Measurements from ENCODE around the gene CZIB.

CZIB gene

DNA sequence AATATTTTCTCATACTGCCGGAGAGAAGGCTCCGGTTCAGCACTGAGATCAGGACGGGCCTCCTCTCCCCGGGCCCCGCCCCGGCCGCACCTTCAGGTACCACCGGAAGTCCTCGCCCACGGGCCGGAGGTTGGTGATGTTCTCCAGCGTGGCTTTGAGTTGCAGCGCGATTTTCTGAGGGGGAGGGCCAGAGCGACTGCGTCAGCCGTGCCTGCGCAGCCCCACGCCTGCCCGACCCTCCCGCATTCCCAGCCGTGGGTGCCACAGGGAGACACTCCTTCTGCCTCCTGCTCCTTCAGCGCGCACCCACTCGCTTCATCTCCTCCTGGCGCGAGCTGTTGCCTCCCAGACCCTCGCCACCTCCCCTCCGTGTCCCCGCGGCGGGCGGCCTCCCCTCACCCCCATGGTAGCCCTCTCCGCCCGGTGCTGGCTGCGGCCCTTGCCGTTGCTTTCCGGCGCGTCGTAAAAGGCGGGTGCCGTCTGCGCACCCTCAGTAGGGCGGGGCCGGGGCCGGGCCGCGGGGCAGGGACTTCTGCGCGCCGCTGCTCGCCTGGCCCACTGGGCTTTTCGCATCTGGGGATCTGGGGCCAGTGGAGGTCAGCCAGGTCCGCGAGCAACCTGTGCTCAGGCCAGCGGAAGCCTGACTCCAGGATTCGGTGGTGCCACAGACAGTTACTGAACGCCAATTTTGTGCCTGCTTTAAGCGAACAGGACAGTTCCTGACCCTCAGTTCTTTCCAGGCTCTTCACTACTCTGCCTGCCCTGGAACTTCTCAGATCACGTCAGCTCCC, at the start of gene CZIB:
Gene CZIB (minus strand): TSS at position 464 of the 791 bp plus-strand sequence. CDS start 59 bp downstream, at position 405.
- peak; percentile 91 for DNase-seq (ENCODE audit: low read depth)

- no peak for DNase-seq (ENCODE audit: low read depth)
Measured at GRCh38 chr1:53270107-53270506, 49.7 kb upstream of the CZIB start.

GRCh38 chr1:53267761-53268160, 47.3 kb upstream of the CZIB start:
- DNase-seq (ENCODE audit: low read depth) = no peak

DNA sequence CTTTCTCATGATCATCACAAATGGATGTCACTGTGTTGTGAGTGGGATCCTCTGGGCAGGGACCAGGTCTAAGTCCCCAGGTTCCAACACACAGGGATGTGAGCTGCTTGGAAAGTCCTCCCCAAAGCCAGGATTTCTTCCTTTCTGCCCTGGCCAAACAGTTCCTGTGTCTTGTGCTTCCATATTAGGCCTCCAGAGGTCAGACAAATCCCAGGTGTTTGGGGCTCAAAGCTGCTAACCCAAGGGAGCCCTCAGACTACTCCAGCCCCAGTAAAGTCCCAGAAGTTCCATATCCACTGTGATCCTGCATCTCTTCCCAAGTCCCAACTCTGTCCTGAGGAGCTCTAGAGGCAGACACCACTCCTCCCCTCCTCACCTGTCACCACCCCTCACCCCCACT, 45.6 kb upstream of the CZIB start:
- no peak for DNase-seq (ENCODE audit: low read depth)

GRCh38 chr1:53265581-53265980, 45.1 kb upstream of the CZIB start:
- peak; percentile 23 for DNase-seq (ENCODE audit: low read depth)

- no peak for DNase-seq (ENCODE audit: low read depth)
Measured at GRCh38 chr1:53264048-53264447, 43.6 kb upstream of the CZIB start.

- no peak for DNase-seq (ENCODE audit: low read depth)
Measured at GRCh38 chr1:53262000-53262399, 41.6 kb upstream of the CZIB start.

GRCh38 chr1:53260631-53261247, 40.3 kb upstream of the CZIB start:
- no peak for DNase-seq (ENCODE audit: low read depth)

- DNase-seq (ENCODE audit: low read depth) = no peak
Measured at GRCh38 chr1:53259932-53260331, 39.5 kb upstream of the CZIB start.

- no peak for DNase-seq (ENCODE audit: low read depth)
Measured at GRCh38 chr1:53258216-53258615, 37.8 kb upstream of the CZIB start.

DNA sequence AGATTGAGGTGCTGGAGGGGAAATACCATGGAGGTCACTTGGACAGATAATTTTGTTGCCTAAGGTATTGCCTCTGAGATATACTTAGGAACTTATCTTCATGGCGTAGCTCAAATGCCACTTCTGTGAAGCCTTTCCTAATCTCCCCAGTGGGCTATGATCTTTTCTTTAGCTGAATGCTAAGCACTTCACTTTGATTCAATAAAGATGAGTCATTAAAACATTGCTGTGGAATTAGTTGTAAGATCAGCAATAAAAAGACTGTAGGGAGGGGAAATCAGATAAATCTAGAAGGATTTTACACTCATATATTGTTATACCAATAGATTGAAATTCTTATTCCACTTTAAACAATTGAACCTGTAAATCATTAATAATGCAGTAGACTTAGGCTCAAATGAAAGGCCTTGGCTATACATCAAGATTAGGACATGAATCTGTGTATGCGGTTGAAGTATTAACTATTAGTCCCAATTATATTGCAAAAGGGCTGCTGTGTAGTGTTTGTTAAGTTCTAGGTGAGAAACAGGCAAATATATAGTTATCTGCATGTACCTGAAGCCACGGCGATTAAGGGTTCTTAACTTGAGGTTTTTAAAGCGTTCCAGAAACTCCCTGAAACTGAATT, 37.1 kb upstream of the CZIB start:
- DNase-seq (ENCODE audit: low read depth) = peak; percentile 40

DNA sequence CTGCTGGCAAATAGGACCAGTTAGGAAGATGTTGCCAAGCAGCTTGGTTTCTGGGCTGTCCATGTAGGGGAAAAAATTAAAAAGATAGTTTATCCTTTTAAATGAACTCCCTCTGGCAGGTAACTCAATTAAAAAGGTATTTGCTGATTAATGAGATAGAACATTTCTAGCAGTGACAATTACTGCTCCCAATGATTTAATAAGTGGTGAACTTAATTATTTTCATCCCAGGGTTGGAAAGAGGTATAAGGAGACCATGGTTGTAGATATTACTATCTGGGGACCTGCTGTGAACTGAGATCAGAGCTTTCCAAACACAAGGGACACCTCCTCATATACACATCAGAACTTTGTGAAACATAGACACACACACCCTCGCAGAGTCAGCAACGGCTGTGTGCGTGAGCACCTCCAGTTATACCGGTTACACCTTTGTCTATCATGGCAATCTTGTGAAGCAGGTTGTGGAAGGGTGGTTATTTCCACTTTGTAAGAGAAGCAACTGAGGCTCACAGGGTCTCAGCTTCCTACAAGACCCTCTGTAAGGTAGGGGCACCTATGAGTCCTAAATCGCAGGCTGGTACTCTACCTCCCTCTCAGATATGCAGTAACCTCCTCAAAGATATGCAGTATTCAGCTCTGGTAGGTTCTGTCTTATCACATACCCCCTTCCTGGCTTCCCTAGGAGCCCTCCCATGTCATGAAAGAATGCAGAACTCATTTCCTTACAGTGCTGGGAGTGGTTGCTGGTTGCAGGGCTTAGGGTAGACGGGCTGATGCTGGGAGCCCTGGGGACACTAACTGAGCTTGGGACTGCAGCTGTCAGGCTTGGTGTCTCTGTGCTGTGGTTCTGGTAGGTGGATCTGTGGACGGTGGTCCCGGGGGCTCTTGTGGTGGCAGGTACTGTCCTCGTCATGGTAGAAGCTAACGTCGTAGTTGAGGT, 36.3 kb upstream of the CZIB start:
- no peak for DNase-seq (ENCODE audit: low read depth)

GRCh38 chr1:53255031-53255430, 34.6 kb upstream of the CZIB start:
- DNase-seq (ENCODE audit: low read depth) = peak; percentile 10

GRCh38 chr1:53254011-53254640, 33.7 kb upstream of the CZIB start:
- peak; percentile 76 for DNase-seq (ENCODE audit: low read depth)

DNA sequence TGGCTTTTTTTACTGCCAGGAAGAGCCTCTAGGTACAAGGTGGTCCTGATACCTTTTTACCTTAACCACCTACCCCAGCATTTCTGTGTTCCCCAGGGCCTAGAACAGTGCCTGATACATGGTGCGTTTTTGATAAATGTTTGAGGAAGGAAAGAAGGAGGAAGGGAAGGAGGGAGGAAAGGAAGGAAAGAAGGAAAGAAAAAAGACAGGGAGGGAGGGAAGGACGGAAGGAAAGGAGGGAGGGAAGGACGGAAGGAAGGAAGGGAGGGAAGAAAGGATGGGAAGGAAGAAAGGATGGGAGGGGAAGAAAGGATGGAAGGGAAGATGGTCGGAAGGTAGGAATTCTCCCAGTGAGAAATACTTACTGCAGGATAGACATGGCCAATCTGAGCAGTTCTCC, 29.9 kb upstream of the CZIB start:
- DNase-seq (ENCODE audit: low read depth) = no peak

GRCh38 chr1:53249706-53250105, 29.3 kb upstream of the CZIB start:
- peak; percentile 40 for DNase-seq (ENCODE audit: low read depth)

GRCh38 chr1:53246261-53247134, 26.1 kb upstream of the CZIB start:
- peak; percentile 96 for DNase-seq (ENCODE audit: low read depth)

GRCh38 chr1:53244141-53244540, 23.7 kb upstream of the CZIB start:
- DNase-seq (ENCODE audit: low read depth) = no peak

DNA sequence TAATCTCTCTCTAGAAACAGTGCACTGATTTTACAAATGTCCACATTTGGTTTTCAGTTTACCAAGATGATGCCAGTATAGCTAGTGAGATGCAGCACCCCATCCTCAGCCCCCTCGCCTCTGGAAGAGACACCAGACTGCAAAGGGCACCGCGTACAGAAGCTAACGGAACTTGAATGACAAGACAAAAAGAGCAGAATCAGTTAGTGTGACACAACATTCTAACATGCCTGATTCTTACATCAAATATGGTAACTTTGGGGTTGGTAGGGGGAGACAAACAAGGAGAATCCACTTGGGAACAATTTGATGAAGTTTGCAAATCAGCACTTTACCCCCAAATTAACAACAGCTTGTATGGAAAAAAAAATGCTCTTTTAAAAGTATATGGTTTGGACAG, 21.9 kb upstream of the CZIB start:
- no peak for DNase-seq (ENCODE audit: low read depth)

- no peak for DNase-seq (ENCODE audit: low read depth)
Measured at GRCh38 chr1:53241828-53242227, 21.4 kb upstream of the CZIB start.

All from EH (cell line).